H1 (cell line): Measurements from ENCODE around the gene FSTL4. TPM values are rescaled to one million over a fixed set of nuclear protein-coding genes. Genes with fewer than 3 reads are reported as not detected.

ENCODE experiments used
- CTCF ChIP-seq, 3 experiments: IDR thresholded peaks; 1 replicate in 2 of 3; 2 replicates in 1 of 3; pipeline versions ENCODE4 v1.5.1 to v1.6.1; 2011; ENCODE audit warnings: low read length in 3 of 3, mild to moderate bottlenecking in 3 of 3, inconsistent platforms in 2 of 3, low read depth in 1 of 3, moderate library complexity in 1 of 3; ENCODE audit not compliant: insufficient read depth in 1 of 3; ENCODE audit errors: control extremely low read depth in 1 of 3
- FOSL1 ChIP-seq: IDR thresholded peaks from 2 replicates; pipeline ENCODE4 v1.6.1; 2011; ENCODE audit warnings: mild to moderate bottlenecking, low read depth, low read length, moderate library complexity; ENCODE audit not compliant: insufficient read depth
- polyA plus RNA-seq, 7 experiments: library from polyadenylated mRNA; depleted of rRNA in 3 of 7; stranded (reverse) in 5 of 7; unstranded in 2 of 7; fragments of >200 nt in 5 of 7; fragments of 200-250 nt in 2 of 7; gene quantifications; 1 replicate in 5 of 7; 2 replicates in 1 of 7; 4 replicates in 1 of 7; pipeline versions ENCODE4 v1.2.1 to v1.2.3, GENCODE V29; 2011 to 2013; ENCODE audit warnings: missing spikeins in 2 of 7, mixed read lengths in 2 of 7
- total RNA-seq: library from RNA; stranded (reverse); fragmentation: NEBNext Ultra II Directional; extraction: Animal tissue kit (Norgen Biotek cat#: 25700); gene quantifications from 2 replicates; pipeline ENCODE4 v1.2.1, GENCODE V29; 2021

The FSTL4 gene
- total and polyA plus RNA-seq, 2 of the 8 experiments (the other 6 are each of a cell fraction or from before 2014, with no cell fraction given): 3.1 to 4.1 TPM

- TF ChIP-seq CTCF (IDR thresholded peaks at IDR 0.05; ENCODE audit: control extremely low read depth in 1 of 3, insufficient read depth in 1 of 3, low read depth in 1 of 3, low read length in 3 of 3) (no peak), FOSL1 (no peak)
Observed at GRCh38 chr5:133226186-133226585, 386.2 kb downstream of the FSTL4 start (continued).
